GM12878 (cell line): ENCODE data around the gene ZBTB42. TPM values are rescaled to one million over a fixed set of nuclear protein-coding genes. Genes with fewer than 3 reads are reported as not detected.

ENCODE experiments used
- ATAC-seq: fragments of 200-7000 bp; cut with Tn5 transposase; 3 replicates; pipeline ENCODE4 v1.9.1; 2020; ENCODE audit warnings: mild to moderate bottlenecking, moderate library complexity
- BruUV-seq: library from RNA; stranded (reverse); fragments of 400-500 nt; replicated peaks from 2 replicates; lab custom pipeline; 2021; lab: Mats Ljungman, UMichigan
- CTCF ChIA-PET: fragments of 300-600 bp; sonication (Branson Sonifier 250); formaldehyde crosslinking; extraction: SDS; loops from one replicate; lab custom pipeline; 2021; ENCODE audit warnings: inconsistent platforms; lab: Yijun Ruan, JAX
- POLR2A ChIA-PET: fragments of 350-600 bp; formaldehyde crosslinking; extraction: SDS; loops from one replicate; lab custom pipeline; 2021; ENCODE audit warnings: inconsistent platforms; lab: Charles Lee
- RAD21 ChIA-PET: fragments of 300-600 bp; sonication (Branson Sonifier 250); formaldehyde crosslinking; loops from one replicate; lab custom pipeline; 2023; ENCODE audit warnings: antibody characterized with exemption; ENCODE audit not compliant: unreplicated experiment; lab: Charles Lee
- SMC1A ChIA-PET: fragments of 300-600 bp; sonication (Branson Sonifier 250); formaldehyde crosslinking; loops from one replicate; lab custom pipeline; 2023; ENCODE audit not compliant: unreplicated experiment, uncharacterized antibody; lab: Charles Lee
- DNase-seq: peaks from one replicate; pipeline ENCODE4 v3.0.0-alpha.2; 2011; ENCODE audit warnings: low read depth, low spot score
- FAIRE-seq: peaks from 3 replicates; lab custom pipeline; 2011; peaks lifted over from hg19 to GRCh38; lab: Jason Lieb, UNC
- H2AFZ ChIP-seq: 2 replicates; pipeline ENCODE4 v1.6.0; 2011; ENCODE audit warnings: low read depth, low read length, control low read depth; ENCODE audit not compliant: control insufficient read depth
- H3K27ac ChIP-seq: 2 replicates; pipeline ENCODE4 v1.5.1; 2011; ENCODE audit warnings: control low read depth; ENCODE audit not compliant: control insufficient read depth, insufficient read depth
- H3K27me3 ChIP-seq, 2 experiments: replicated peaks in 1 of 2; 2 replicates each; pipeline versions ENCODE4 v1.6.0 to v1.6.1; 2011; ENCODE audit warnings: low read length in 1 of 2; ENCODE audit not compliant: control insufficient read depth in 2 of 2, insufficient read depth in 2 of 2
- H3K36me3 ChIP-seq, 2 experiments: 2 replicates each; pipeline ENCODE4 v1.5.1; 2011; ENCODE audit warnings: low read length in 1 of 2; ENCODE audit not compliant: control insufficient read depth in 2 of 2, insufficient read depth in 2 of 2
- H3K4me1 ChIP-seq: 2 replicates; pipeline ENCODE4 v1.6.1; 2011; ENCODE audit warnings: mild to moderate bottlenecking, low read length, moderate library complexity, mixed read lengths; ENCODE audit not compliant: control insufficient read depth, insufficient read depth
- H3K4me2 ChIP-seq: 2 replicates; pipeline ENCODE4 v1.6.0; 2011; ENCODE audit warnings: control low read depth; ENCODE audit not compliant: control insufficient read depth, insufficient read depth
- H3K4me3 ChIP-seq: fragments of 200-600 bp; sonication (generic); 2 replicates; pipeline ENCODE4 v1.5.1; 2016
- H3K79me2 ChIP-seq: 2 replicates; pipeline ENCODE4 v1.6.0; 2011; ENCODE audit warnings: low read length; ENCODE audit not compliant: control insufficient read depth, insufficient read depth
- H3K9ac ChIP-seq: 2 replicates; pipeline ENCODE4 v1.8.0; 2011; ENCODE audit warnings: low read length, control low read depth, mixed read lengths; ENCODE audit not compliant: control insufficient read depth, insufficient read depth
- H3K9me3 ChIP-seq: replicated peaks from 3 replicates; pipeline ENCODE4 v1.5.1; 2011; ENCODE audit warnings: mild to moderate bottlenecking, low read length; ENCODE audit not compliant: control insufficient read depth, insufficient read depth
- H4K20me1 ChIP-seq: 2 replicates; pipeline ENCODE4 v1.6.0; 2011; ENCODE audit not compliant: control insufficient read depth, insufficient read depth
- ASH2L ChIP-seq: fragments of 300-600, 200-600 bp; sonication (generic); IDR thresholded peaks from 2 replicates; pipeline ENCODE4 v1.6.1; 2017; ENCODE audit warnings: low read depth, mild to moderate bottlenecking, borderline replicate concordance
- CREB1 ChIP-seq: IDR thresholded peaks from 2 replicates; pipeline ENCODE4 v1.6.1; 2012; ENCODE audit warnings: low read depth, mild to moderate bottlenecking, inconsistent platforms
- DPF2 ChIP-seq: fragments of 450-650 bp; IDR thresholded peaks from 2 replicates; pipeline ENCODE4 v1.6.1; 2017; ENCODE audit warnings: mild to moderate bottlenecking
- FOXK2 ChIP-seq: fragments of 450-650 bp; IDR thresholded peaks from 2 replicates; pipeline ENCODE4 v1.6.1; 2017; ENCODE audit warnings: mild to moderate bottlenecking, moderate library complexity
- GABPA ChIP-seq: IDR thresholded peaks from 2 replicates; pipeline ENCODE4 v1.6.1; 2014; ENCODE audit warnings: antibody characterized with exemption, low read depth, mild to moderate bottlenecking, inconsistent platforms
- GATAD2B ChIP-seq: fragments of 450-650 bp; conservative IDR thresholded peaks from 2 replicates; pipeline ENCODE4 v1.6.1; 2017; ENCODE audit warnings: low read depth, mild to moderate bottlenecking, moderate library complexity
- IRF4 ChIP-seq: IDR thresholded peaks from 2 replicates; pipeline ENCODE4 v1.6.1; 2011; ENCODE audit warnings: low read depth, low read length
- KDM1A ChIP-seq: fragments of 200-600 bp; sonication (generic); IDR thresholded peaks from 2 replicates; pipeline ENCODE4 v1.6.1; 2016; ENCODE audit warnings: borderline replicate concordance
- LARP7 ChIP-seq: fragments of 450-650 bp; IDR thresholded peaks from 2 replicates; pipeline ENCODE4 v1.6.1; 2017; ENCODE audit warnings: mild to moderate bottlenecking
- MEF2B ChIP-seq: fragments of 450-650 bp; IDR thresholded peaks from 2 replicates; pipeline ENCODE4 v1.6.1; 2018; ENCODE audit warnings: mild to moderate bottlenecking, moderate library complexity; ENCODE audit not compliant: partially characterized antibody, poor library complexity, severe bottlenecking
- PAX5 ChIP-seq: IDR thresholded peaks from 2 replicates; pipeline ENCODE4 v1.6.1; 2011; ENCODE audit warnings: low read depth, low read length, borderline replicate concordance
- RELA ChIP-seq: fragments of 450-650 bp; IDR thresholded peaks from 2 replicates; pipeline ENCODE4 v1.8.0; 2014; ENCODE audit warnings: borderline replicate concordance; ENCODE audit not compliant: partially characterized antibody
- TCF7 ChIP-seq: IDR thresholded peaks from 2 replicates; pipeline ENCODE4 v1.6.1; 2014; ENCODE audit warnings: antibody characterized with exemption, borderline replicate concordance
- WGBS: methylation state at CpG from one replicate; pipeline ENCODE4 v1.1.6; 2016; ENCODE audit warnings: low lambda C conversion rate; ENCODE audit not compliant: insufficient replicate concordance, insufficient coverage; ENCODE audit errors: missing lambda C conversion rate; 5-methylcytosine and 5-hydroxymethylcytosine counted together
- in situ Hi-C: fragments of 300-500 bp; cut with MboI; formaldehyde crosslinking; loops from 9 replicates; pipeline ENCODE4 v1.14.3; 2018; ENCODE audit warnings: mixed read lengths
- intact Hi-C: fragments of 100-400 bp; cut with micrococcal nuclease; formaldehyde crosslinking; loops from one replicate; pipeline ENCODE4 v1.14.2; 2022; ENCODE audit not compliant: unreplicated experiment
- polyA plus RNA-seq, 11 experiments: library from polyadenylated mRNA; depleted of rRNA in 4 of 11; unstranded in 6 of 11; stranded (reverse) in 5 of 11; fragments of >200 nt; fragmentation: Nextera tagmentation in 4 of 11; fragmentation: Illumina TruSeq in 1 of 11; extraction: Ambion mirVana in 4 of 11; extraction: Trizol in 1 of 11; gene quantifications; 1 replicate in 1 of 11; 2 replicates in 10 of 11; pipeline versions ENCODE4 v1.2.1 to v1.2.3, GENCODE V29; 2011 to 2016; ENCODE audit warnings: inconsistent platforms in 2 of 11, missing spikeins in 2 of 11, low read depth in 1 of 11
- total RNA-seq, 4 experiments: library from RNA; depleted of rRNA in 3 of 4; stranded (reverse); fragments of >200 nt in 3 of 4; fragmentation: Illumina TruSeq in 1 of 4; extraction: Trizol in 1 of 4; gene quantifications; 2 replicates each; pipeline versions ENCODE4 v1.2.1 to v1.2.3, GENCODE V29; 2013 to 2021
- TF ChIP-seq, protein P1 (sequence below): fragments of 150-350 bp; IDR thresholded peaks from 2 replicates; pipeline ENCODE4 v1.6.1; 2016; ENCODE audit warnings: low read depth, low read length

Gene ZBTB42
- total and polyA plus RNA-seq, 10 of the 15 experiments (the other 5 are each of a cell fraction or from before 2014, with no cell fraction given), result 0.05 to 1.2 (median 0.37) TPM; not detected in 2

DNA sequence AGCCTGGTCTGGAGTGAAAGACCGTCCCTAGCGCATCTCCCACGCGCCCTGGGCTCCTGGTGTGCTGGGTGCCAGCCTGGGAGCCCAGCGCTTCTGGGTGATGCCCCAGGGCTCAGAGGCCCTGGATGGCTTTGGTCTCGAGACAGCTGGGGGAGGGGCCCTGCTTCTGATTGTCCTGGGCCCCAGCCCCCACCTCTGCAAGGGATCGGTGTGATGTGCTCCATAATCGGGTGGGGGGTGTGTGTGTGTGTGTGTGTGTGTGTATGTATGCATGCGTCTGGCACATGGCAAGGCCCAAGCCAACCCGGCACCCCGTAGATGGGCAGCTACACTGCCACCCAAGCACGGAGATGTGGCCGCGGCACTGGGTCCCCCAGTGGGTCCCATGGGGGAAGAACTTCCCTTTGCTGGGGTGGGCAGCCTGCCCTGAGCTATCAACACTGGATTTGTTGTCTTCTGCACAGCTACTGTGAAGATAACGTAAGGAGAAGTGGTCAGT, 3.1 kb downstream of the ZBTB42 start:
- POLR2A ChIA-PET, result no interaction called here
- Histone ChIP-seq H3K9ac (no peak overlapping the region), H2AFZ (no peak overlapping the region), H3K79me2 (no peaks in the 10 kb centered on the region), H3K4me1 (peaks cover 8% of the 10 kb centered on the region), H3K36me3 (no peaks in the 10 kb centered on the region), H3K27me3 (no peaks in the 10 kb centered on the region; a peak in 2 of 4 replicates), H3K27ac (no peak overlapping the region), H3K4me3 (no peak overlapping the region), H3K9me3 (no peaks in the 10 kb centered on the region), H3K4me2 (no peak overlapping the region), H4K20me1 (no peaks in the 10 kb centered on the region)
- no TSS peak for BruUV-seq
- ATAC-seq, result no peak
- in situ Hi-C loops, result no loop called here
- no peak for FAIRE-seq
- RAD21 ChIA-PET, result no interaction called here
- CTCF ChIA-PET, result no interaction called here
- intact Hi-C loops, result no loop called here
- TF ChIP-seq LARP7, result no peak
- TF ChIP-seq TCF7, result no peak
- no peak for TF ChIP-seq GABPA
- no peak for TF ChIP-seq RELA
- no peak for TF ChIP-seq KDM1A
- no peak for TF ChIP-seq DPF2
- TF ChIP-seq, protein P1, sequence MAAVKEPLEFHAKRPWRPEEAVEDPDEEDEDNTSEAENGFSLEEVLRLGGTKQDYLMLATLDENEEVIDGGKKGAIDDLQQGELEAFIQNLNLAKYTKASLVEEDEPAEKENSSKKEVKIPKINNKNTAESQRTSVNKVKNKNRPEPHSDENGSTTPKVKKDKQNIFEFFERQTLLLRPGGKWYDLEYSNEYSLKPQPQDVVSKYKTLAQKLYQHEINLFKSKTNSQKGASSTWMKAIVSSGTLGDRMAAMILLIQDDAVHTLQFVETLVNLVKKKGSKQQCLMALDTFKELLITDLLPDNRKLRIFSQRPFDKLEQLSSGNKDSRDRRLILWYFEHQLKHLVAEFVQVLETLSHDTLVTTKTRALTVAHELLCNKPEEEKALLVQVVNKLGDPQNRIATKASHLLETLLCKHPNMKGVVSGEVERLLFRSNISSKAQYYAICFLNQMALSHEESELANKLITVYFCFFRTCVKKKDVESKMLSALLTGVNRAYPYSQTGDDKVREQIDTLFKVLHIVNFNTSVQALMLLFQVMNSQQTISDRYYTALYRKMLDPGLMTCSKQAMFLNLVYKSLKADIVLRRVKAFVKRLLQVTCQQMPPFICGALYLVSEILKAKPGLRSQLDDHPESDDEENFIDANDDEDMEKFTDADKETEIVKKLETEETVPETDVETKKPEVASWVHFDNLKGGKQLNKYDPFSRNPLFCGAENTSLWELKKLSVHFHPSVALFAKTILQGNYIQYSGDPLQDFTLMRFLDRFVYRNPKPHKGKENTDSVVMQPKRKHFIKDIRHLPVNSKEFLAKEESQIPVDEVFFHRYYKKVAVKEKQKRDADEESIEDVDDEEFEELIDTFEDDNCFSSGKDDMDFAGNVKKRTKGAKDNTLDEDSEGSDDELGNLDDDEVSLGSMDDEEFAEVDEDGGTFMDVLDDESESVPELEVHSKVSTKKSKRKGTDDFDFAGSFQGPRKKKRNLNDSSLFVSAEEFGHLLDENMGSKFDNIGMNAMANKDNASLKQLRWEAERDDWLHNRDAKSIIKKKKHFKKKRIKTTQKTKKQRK, result no peak
- no peak for TF ChIP-seq ASH2L
- TF ChIP-seq FOXK2, result no peak
- no peak for TF ChIP-seq CREB1
- TF ChIP-seq MEF2B, result no peak
- no peak for TF ChIP-seq IRF4
- no peak for TF ChIP-seq GATAD2B
- no peak for TF ChIP-seq PAX5
- SMC1A ChIA-PET, result no interaction called here
- DNase-seq, result no peak
- WGBS, result 41% methylated on average over 15 of the region's 15 CpGs
